ENCODE measurements around the gene ABO.
"Not testable (repeated sequence)": the region's sequence is repeated elsewhere in the genome, so short reads cannot be mapped to it uniquely, and the experiment has no call there.

The ABO gene

GRCh38 chr9:133263557-133263956 is 11.4 kb downstream of the ABO start:
- DNase-seq (ENCODE audit: low read depth, low spot score), result no peak

- no peak for DNase-seq (ENCODE audit: low read depth, low spot score)
Observed at GRCh38 chr9:133262226-133262625, 12.8 kb downstream of the ABO start.

GRCh38 chr9:133261753-133262120 is 13.3 kb downstream of the ABO start:
- DNase-seq (ENCODE audit: low read depth, low spot score), result no peak

GRCh38 chr9:133261103-133261752 is 13.8 kb downstream of the ABO start:
- DNase-seq (ENCODE audit: low read depth, low spot score), result no peak

- DNase-seq (ENCODE audit: low read depth, low spot score), result no peak
Observed at GRCh38 chr9:133260334-133261102, 14.5 kb downstream of the ABO start.

GRCh38 chr9:133258061-133259015 is 16.7 kb downstream of the ABO start:
- no peak for DNase-seq (ENCODE audit: low read depth, low spot score)

- no peak for DNase-seq (ENCODE audit: low read depth, low spot score)
Observed at GRCh38 chr9:133257465-133257956, 17.5 kb downstream of the ABO start.

GRCh38 chr9:133256686-133257091 is 18.3 kb downstream of the ABO start:
- no peak for DNase-seq (ENCODE audit: low read depth, low spot score)

- DNase-seq (ENCODE audit: low read depth, low spot score), result no peak
Observed at GRCh38 chr9:133256136-133256461, 18.9 kb downstream of the ABO start.

- no peak for DNase-seq (ENCODE audit: low read depth, low spot score)
Observed at GRCh38 chr9:133255371-133256135, 19.4 kb downstream of the ABO start.

- DNase-seq (ENCODE audit: low read depth, low spot score), result no peak
Observed at GRCh38 chr9:133254471-133254870, 20.5 kb downstream of the ABO start.

- DNase-seq (ENCODE audit: low read depth, low spot score), result no peak
Observed at GRCh38 chr9:133253268-133253667, 21.7 kb downstream of the ABO start.

- DNase-seq (ENCODE audit: low read depth, low spot score), result no peak
Observed at GRCh38 chr9:133252301-133253020, 22.5 kb downstream of the ABO start.

- no peak for DNase-seq (ENCODE audit: low read depth, low spot score)
Observed at GRCh38 chr9:133251773-133252172, 23.2 kb downstream of the ABO start.

GRCh38 chr9:133251221-133251620 is 23.8 kb downstream of the ABO start:
- DNase-seq (ENCODE audit: low read depth, low spot score), result not testable (repeated sequence)

- no peak for DNase-seq (ENCODE audit: low read depth, low spot score)
Observed at GRCh38 chr9:133250741-133251170, 24.2 kb downstream of the ABO start.

GRCh38 chr9:133249337-133249736 is 25.7 kb downstream of the ABO start:
- DNase-seq (ENCODE audit: low read depth, low spot score), result no peak

GRCh38 chr9:133248726-133249295 is 26.2 kb downstream of the ABO start:
- no peak for DNase-seq (ENCODE audit: low read depth, low spot score)

- no peak for DNase-seq (ENCODE audit: low read depth, low spot score)
Observed at GRCh38 chr9:133247632-133248031, 27.4 kb downstream of the ABO start.

- no peak for DNase-seq (ENCODE audit: low read depth, low spot score)
Observed at GRCh38 chr9:133246991-133247390, 28.0 kb downstream of the ABO start.

All from brain pericyte (primary cell).